Neural cell (in vitro differentiated cells): ENCODE results near the gene NDE1.

Experiments
- CTCF ChIP-seq: fragments of 450-650 bp; IDR thresholded peaks from 2 replicates; pipeline ENCODE4 v1.5.1; 2014; ENCODE audit warnings: antibody characterized with exemption, mild to moderate bottlenecking, moderate library complexity; ENCODE audit not compliant: poor library complexity, severe bottlenecking
- EP300 ChIP-seq: fragments of 450-650 bp; conservative IDR thresholded peaks from 2 replicates; pipeline ENCODE4 v1.6.1; 2014; ENCODE audit warnings: antibody characterized with exemption, mild to moderate bottlenecking, moderate library complexity; ENCODE audit not compliant: poor library complexity, severe bottlenecking
- EZH2 ChIP-seq: fragments of 200-600, 300-800 bp; shearing (Covaris generic), sonication (generic); IDR thresholded peaks from 2 replicates; pipeline ENCODE4 v1.6.1; 2014; ENCODE audit warnings: antibody characterized with exemption, low read length, borderline replicate concordance, mild to moderate bottlenecking; ENCODE audit not compliant: insufficient read depth, poor library complexity, severe bottlenecking
- RAD21 ChIP-seq: fragments of 450-650 bp; conservative IDR thresholded peaks from 2 replicates; pipeline ENCODE4 v1.6.1; 2014; ENCODE audit warnings: antibody characterized with exemption, mild to moderate bottlenecking, moderate library complexity

- TF ChIP-seq EP300 (no peak), CTCF (no peak), EZH2 (no peak), RAD21 (no peak)
Measured at GRCh38 chr16:15732416-15732815, 82.4 kb downstream of the NDE1 start.
